ENCODE data around the gene CBR1. TPM values are rescaled to one million over a fixed set of nuclear protein-coding genes. Genes with fewer than 3 reads are reported as not detected.

Gene CBR1
- total RNA-seq, 1 donor from 2014 or later: 17.5 TPM

DNA sequence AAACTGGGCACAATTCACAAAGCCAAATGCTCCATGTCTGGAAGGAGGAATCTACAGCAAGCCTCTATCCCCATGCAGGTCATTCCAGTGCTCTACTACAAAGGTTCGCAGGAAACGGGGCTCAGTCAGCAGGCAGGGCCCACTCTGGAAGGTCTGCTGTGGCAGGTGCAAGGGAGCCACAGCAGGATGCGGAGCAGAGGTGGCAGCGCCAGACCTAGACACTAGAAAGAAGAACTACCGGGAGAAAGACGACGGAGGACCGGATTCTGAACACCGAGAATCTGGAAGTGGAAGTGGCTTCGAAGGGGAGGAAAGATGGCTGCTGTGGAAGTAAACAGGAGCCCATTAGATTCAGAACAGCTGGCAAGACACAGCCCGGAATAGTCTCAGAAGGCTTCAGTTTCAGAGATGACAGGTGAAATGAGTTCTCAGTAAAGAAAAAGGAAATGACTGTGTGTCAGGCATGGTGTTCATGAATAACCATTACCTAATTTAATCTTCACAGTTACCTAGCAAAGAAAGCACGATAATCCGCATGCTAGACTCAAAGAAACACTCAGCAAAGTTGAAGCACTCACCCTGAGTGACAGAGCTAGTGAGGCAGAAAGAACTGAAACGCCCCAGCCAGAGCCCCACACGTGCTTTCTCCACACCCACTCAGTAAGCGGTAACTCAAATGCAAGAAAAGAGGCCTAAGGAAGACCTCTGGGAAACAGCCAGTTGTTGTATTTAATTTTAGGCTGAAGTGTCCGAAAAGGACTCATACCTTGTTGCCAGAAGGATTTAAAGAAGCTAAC, 30.9 kb upstream of the CBR1 start:
- no peaks in the 10 kb centered on the region for H3K4me1 Mint-ChIP-seq
- H3K27ac Mint-ChIP-seq: no peak overlapping the region
- ChIA-PET POLR2A (no interaction called here), CTCF (no interaction called here)
- no peak for ATAC-seq (ENCODE audit: low read depth)
- DNase-seq: no peak
- intact Hi-C loops (cut with micrococcal nuclease): no loop called here
- H3K4me3 Mint-ChIP-seq: no peak overlapping the region
- no peaks in the 10 kb centered on the region for H3K27me3 Mint-ChIP-seq
- no peaks in the 10 kb centered on the region for H3K9me3 Mint-ChIP-seq
- peaks cover 75% of the 10 kb centered on the region for H3K36me3 Mint-ChIP-seq (ENCODE audit: low read depth)
- TF ChIP-seq, protein P1, sequence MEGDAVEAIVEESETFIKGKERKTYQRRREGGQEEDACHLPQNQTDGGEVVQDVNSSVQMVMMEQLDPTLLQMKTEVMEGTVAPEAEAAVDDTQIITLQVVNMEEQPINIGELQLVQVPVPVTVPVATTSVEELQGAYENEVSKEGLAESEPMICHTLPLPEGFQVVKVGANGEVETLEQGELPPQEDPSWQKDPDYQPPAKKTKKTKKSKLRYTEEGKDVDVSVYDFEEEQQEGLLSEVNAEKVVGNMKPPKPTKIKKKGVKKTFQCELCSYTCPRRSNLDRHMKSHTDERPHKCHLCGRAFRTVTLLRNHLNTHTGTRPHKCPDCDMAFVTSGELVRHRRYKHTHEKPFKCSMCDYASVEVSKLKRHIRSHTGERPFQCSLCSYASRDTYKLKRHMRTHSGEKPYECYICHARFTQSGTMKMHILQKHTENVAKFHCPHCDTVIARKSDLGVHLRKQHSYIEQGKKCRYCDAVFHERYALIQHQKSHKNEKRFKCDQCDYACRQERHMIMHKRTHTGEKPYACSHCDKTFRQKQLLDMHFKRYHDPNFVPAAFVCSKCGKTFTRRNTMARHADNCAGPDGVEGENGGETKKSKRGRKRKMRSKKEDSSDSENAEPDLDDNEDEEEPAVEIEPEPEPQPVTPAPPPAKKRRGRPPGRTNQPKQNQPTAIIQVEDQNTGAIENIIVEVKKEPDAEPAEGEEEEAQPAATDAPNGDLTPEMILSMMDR (IDR thresholded peaks at IDR 0.05): no peak

DNA sequence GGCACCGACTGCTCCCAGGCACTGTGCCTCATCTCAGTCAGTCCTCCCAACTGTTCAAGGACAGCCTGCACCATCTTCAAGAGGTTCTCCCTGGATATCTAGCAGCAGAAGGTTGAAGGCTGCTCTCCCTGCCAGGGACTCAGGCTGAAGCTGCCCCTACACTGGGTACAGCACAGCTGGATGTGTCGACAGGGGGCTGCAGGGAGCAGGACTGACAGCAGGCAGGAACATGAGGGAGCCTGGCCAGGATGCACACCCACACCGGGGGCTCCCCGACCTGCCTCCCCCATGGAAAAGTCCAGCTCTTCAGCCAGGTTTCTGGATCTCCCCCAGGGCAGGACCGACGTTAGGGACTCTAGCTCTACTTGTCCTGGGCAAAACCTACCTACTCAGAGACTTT, 30.0 kb upstream of the CBR1 start:
- H3K9me3 Mint-ChIP-seq: no peaks in the 10 kb centered on the region
- H3K4me1 Mint-ChIP-seq: no peaks in the 10 kb centered on the region
- TF ChIP-seq, protein P1 (IDR thresholded peaks at IDR 0.05): no peak
- CTCF ChIA-PET: no interaction called here
- peaks cover 76% of the 10 kb centered on the region for H3K36me3 Mint-ChIP-seq (ENCODE audit: low read depth)
- H3K27me3 Mint-ChIP-seq: no peaks in the 10 kb centered on the region
- POLR2A ChIA-PET: no interaction called here
- intact Hi-C loops (cut with micrococcal nuclease): no loop called here
- H3K27ac Mint-ChIP-seq: no peak overlapping the region
- no peak overlapping the region for H3K4me3 Mint-ChIP-seq
- ATAC-seq (ENCODE audit: low read depth) (no peak), DNase-seq (no peak)

DNA sequence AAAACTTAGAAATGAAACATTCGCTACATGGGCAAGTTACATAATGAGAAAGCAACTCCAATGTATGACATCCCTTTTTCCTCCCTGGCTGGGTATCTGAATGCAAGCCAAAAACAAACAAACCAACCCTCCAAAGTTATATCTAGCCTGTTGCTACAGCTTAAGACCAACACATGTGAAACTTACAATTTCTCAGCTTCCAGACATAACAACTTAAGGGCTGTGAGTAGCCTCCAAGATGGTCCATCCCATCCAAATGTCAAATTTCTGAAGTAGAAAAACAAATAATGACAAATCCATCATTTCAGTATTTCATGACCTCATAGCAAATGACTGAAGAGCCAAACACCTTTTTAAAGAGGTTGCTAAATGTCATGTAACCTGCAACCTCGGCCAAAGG, 29.4 kb upstream of the CBR1 start:
- ATAC-seq (ENCODE audit: low read depth) (no peak), DNase-seq (no peak)
- no peaks in the 10 kb centered on the region for H3K27me3 Mint-ChIP-seq
- peaks cover 76% of the 10 kb centered on the region for H3K36me3 Mint-ChIP-seq (ENCODE audit: low read depth)
- TF ChIP-seq, protein P1 (IDR thresholded peaks at IDR 0.05): no peak
- H3K4me3 Mint-ChIP-seq: no peak overlapping the region
- intact Hi-C loops (cut with micrococcal nuclease): no loop called here
- CTCF ChIA-PET: interaction anchor here (1.3 kb wide), 1 partner anchor 72 kb away, joined by 3 read pairs; no protein-coding TSS in a partner anchor
- H3K9me3 Mint-ChIP-seq: no peaks in the 10 kb centered on the region
- POLR2A ChIA-PET: interaction anchor here (0.7 kb wide), 1 partner anchor 615 kb away, joined by 12 read pairs; no protein-coding TSS in a partner anchor
- H3K27ac Mint-ChIP-seq: no peak overlapping the region
- no peaks in the 10 kb centered on the region for H3K4me1 Mint-ChIP-seq

DNA sequence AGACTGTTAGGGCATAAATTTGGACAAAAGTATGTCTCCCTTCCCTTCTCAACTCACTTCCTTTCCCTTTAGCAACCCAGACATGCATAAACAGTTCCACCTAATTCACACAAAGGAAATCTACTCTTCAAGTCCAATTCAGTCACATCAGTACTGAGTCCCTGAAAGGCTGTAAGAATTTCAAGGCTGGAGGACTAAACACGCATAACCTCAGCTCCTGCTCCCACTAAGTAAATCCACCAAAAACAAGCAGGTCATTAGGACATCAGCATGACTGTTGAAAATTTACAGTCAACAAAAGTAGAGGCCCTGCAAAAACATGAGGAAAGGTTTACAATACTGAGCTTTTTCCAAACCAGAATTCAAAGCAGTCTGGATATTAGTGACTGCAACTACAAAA, 27.9 kb upstream of the CBR1 start:
- Mint-ChIP-seq H3K27ac (no peak overlapping the region), H3K9me3 (no peaks in the 10 kb centered on the region), H3K4me1 (no peaks in the 10 kb centered on the region), H3K4me3 (no peak overlapping the region), H3K27me3 (no peaks in the 10 kb centered on the region), H3K36me3 (ENCODE audit: low read depth) (peaks cover 76% of the 10 kb centered on the region)
- TF ChIP-seq, protein P1 (IDR thresholded peaks at IDR 0.05): no peak
- ATAC-seq (ENCODE audit: low read depth) (no peak), DNase-seq (no peak)
- intact Hi-C loops (cut with micrococcal nuclease): no loop called here
- ChIA-PET CTCF (interaction anchor here (1.3 kb wide), 1 partner anchor 70 kb away, joined by 3 read pairs; no protein-coding TSS in a partner anchor), POLR2A (no interaction called here)

DNA sequence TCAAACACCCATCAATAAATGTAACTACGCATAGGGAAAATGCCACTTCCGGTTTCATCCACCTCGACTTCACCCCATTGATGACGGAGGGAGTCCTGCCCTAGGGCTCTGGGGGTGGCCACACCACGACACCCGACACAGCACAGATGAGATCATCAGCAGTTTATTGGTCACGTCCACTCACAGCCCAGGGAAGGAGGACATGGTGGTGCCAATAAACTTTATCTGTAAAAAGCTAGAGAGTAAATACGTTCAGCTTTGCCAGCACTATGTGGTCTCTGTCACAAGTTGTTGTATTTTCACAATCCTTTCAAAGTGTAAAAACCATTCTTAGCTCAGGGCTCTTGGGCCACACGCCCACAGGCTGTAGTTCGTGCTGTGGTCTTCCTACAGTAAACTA, 25.8 kb upstream of the CBR1 start:
- H3K27ac Mint-ChIP-seq: no peak overlapping the region
- no peak overlapping the region for H3K4me3 Mint-ChIP-seq
- H3K36me3 Mint-ChIP-seq (ENCODE audit: low read depth): peaks cover 79% of the 10 kb centered on the region
- no peaks in the 10 kb centered on the region for H3K4me1 Mint-ChIP-seq
- ATAC-seq (ENCODE audit: low read depth) (no peak), DNase-seq (no peak)
- H3K9me3 Mint-ChIP-seq: no peaks in the 10 kb centered on the region
- POLR2A ChIA-PET: no interaction called here
- no peaks in the 10 kb centered on the region for H3K27me3 Mint-ChIP-seq
- intact Hi-C loops (cut with micrococcal nuclease): no loop called here
- TF ChIP-seq, protein P1 (IDR thresholded peaks at IDR 0.05): no peak
- CTCF ChIA-PET: interaction anchor here (1.4 kb wide), 1 partner anchor 10 kb away, joined by 3 read pairs; no protein-coding TSS in a partner anchor

Measured in activated B cell treated with CpG ODN at 0.5 μM for 24 hours (primary cell).